Effector CD4-positive, alpha-beta T cell (primary cell): Measurements from ENCODE around the gene CDKL2.
"Not testable (repeated sequence)": the region's sequence is repeated elsewhere in the genome, so short reads cannot be mapped to it uniquely, and the experiment has no call there.

Experiments
- DNase-seq: peaks from one replicate; pipeline ENCODE4 v3.0.0-alpha.2; 2020

CDKL2 gene

DNA sequence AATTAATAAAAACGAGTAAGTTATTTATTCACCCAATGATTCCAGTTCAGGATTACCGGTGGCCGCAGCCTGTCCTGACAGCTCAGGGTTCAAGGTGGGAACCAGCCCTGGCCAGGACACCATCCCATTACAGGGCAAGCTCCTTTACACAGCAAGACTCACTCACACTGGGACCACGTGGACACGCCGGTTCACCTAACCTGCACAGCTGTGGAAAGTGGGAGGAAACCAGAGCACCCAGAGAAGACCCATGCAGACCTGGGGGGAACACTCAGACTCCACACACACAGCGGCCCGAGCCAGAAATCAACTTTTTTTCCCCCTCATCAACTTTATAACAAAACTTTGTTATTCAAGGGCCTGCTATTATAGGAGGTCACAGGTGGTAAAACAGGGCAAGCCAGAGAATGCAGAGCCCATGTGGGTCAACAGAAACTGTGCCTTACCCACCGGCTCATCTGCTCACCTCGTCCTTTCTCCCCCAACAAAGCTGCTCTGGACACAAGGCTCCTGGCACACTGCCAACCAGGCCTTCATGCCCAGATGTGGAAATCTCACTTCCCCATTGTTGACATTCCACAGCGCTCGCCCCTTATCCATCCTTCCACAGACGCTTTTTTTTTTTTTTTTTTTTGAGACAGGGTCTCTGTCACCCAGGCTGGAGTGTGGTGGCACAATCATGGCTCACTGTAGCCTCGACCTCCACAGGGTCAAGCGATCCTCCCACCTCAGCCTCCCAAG lies 82.5 kb downstream of the CDKL2 start:
- DNase-seq: no peak

DNA sequence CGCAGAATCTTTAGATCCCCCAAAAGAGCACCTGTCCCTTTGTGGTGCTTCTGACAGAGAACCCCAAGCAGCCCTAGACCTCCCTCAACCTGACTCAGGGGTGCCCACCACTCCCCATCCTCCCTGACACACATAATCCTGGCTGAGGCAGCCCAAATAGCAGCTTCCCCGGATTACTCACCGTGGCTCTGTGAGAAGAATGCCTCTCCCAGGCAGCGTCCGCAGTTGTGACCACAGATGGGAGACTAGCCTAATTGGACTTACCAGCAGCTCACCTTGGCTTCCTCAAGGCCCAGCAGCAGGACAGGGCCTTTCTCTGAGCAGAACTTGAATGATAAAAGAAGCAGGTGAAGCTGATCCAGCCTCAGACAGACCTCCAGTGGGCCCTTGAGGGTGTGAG lies 84.8 kb downstream of the CDKL2 start:
- no peak for DNase-seq

DNA sequence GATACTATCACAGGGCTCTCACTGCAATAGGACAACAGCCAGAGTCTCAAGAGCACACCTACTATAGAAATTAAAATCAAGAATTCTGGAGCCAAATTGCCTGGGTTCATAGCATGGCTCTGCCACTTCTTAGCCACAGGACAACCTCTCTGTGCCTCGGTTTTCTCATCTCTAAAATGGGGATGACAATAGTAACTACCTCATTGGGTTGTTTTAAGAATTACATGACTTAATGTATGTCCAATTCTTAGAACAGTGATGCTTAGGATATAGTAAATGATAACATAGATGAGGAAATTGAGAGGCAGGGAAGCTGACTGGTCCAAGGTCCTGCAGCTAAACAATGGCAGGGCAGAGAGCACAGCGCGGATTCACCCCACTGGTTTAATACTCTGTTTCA lies 85.5 kb downstream of the CDKL2 start:
- no peak for DNase-seq

DNA sequence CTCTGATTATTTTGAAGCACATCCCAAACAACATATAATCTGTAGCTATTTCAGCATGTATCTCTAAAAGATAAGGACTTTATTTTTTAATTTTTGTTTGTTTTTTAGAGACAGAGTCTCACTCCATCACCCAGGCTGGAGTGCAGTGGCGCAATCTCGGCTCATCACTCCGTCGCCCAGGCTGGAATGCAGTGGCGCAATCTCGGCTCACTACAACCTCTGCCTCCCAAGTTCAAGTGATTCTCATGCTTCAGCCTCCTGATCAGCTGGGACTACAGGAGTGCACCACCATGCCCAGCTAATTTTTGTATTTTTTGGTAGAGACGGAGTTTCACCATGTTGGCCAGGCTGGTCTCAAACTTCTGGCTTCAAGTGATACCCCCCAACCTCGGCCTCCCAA lies 86.1 kb downstream of the CDKL2 start:
- DNase-seq: not testable (repeated sequence)

DNA sequence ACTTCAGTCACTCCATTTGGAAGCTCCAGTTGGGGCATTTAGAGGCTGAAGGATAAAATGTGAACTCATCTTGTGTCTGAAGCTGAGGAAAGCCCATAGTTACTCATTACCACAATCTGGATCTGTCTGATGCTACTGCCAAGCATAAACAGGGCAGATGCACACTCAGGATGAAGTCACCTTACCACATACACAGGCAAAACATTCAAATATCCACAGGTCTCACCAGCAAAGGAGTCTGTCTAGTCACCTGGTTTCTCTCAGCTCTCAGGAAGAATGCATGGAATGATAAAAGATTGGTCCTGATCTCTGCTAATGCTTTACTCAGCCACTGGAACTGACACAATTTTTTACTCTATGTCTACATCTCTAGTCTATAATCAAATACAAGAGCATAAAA lies 87.5 kb downstream of the CDKL2 start:
- DNase-seq: no peak

DNA sequence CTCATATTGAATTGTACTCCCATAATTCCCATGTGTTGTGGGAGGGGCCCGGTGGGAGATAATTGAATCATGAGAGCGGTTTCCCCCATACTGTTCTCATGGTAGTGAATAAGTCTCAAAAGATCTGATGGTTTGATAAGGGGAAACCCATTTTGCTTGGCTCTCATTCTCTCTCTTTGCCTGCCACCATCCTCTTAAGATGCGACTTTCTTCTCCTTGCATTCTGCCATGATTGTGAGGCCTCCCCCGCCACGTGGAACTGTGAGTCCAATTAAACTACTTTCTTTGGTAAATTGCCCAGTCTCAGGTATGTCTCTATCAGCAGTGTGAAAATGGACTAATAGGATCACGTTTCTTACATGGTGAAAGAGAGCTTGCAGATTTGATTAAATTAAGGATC lies 93.0 kb downstream of the CDKL2 start:
- DNase-seq: not testable (repeated sequence)

DNA sequence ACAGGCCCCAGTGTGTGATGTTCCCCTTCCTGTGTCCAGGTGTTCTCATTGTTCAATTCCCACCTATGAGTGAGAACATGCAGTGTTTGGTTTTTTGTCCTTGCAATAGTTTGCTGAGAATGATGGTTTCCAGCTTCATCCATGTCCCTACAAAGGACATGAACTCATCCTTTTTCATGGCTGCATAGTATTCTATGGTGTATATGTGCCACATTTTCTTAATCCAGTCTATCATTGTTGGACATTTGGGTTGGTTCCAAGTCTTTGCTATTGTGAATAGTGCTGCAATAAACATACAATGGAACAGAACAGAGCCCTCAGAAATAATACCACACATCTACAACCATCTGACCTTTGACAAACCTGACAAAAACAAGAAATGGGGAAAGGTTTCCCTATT lies 96.4 kb downstream of the CDKL2 start:
- not testable (repeated sequence) for DNase-seq

DNA sequence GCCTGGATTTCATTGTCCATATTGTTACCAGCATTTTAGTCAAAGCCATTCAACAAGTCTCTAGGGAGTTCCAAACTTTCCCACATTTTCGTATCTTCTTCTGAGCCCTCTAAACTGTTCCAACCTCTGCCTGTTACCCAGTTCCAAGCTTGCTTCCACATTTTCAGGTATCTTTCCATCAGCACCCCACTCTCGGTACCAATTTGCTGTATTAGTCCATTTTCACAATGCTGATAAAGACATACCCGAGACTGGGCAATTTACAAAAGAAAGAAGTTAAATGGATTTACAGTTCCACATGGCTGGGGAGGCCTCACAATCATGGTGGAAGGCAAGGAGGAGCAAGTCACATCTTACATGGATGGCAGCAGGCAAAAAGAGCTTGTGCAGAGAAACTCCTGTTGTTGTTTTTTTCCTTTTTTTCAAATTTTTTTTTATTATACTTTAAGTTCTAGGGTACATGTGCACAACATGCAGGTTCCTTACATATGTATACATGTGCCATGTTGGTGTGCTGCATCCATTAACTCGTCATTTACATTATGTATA lies 96.9 kb downstream of the CDKL2 start:
- DNase-seq: not testable (repeated sequence)

DNA sequence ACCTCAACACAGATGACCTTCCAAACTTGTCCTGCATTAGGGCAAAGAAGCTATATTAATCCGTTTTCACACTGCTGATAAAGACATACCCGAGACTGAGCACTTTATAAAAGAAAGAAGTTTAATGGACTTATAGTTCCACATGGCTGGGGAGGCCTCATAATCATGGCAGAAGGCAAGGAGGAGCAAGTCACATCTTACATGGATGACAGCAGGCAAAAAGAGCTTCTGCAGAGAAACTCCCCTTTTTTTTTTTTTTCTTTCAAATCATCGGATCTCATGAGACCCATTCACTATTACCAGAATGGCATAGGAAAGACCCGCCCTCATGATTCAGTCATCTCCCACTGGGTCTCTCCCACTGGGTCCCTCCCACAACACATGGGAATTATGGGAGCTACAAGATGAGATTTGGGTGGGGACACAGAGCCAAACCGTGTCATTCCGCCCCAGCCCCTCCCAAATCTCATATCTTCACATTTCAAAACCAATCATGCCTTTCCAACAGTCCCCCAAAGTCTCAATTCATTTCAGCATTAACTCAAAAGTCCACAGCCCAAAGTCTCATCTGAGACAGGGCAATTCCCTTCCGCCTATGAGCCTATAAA lies 98.7 kb downstream of the CDKL2 start:
- not testable (repeated sequence) for DNase-seq

DNA sequence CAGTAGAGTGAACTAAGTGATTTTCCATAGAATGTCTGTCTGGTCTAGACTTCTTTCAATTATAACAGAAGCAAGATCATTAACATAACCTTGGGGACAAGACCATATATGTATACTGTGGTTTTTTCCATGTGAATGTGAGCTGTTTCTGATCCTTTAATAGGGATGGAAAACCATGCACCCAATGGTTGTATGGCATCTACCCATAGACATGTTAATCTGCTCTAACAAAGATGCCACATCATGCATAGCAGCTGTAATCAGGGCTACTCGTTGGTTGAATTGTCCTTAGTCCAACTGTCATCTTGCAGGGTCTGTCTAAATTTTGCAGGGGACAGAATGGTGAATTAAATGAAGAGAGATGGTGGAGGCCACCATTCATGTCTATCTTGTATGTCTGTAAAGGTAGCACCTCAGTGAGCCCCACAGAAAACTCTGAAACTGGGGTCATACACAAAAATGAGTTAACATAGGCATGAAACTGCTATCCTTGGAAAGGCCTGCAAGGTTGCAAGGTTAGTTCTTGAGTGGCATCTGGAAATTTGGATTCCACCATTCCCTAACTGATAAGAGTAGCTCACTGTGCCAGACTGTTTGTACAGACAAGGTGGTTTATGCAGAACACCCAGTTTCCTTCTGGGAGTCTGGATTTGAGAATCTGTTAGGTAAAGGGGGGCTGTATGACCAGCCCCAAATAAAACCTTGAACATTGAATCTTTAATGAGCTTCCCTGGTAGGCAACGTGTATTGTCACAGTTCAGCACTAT lies 99.6 kb downstream of the CDKL2 start:
- no peak for DNase-seq
